GM21367 (cell line): ENCODE results near the gene ACHE.

Experiments
- ATAC-seq: cut with Tn5 transposase; IDR thresholded peaks from one replicate; pipeline ENCODE4 v1.9.1; 2021; ENCODE audit not compliant: unreplicated experiment

Gene ACHE

GRCh38 chr7:100897772-100898454 lies 2.2 kb upstream of the ACHE start:
- no peak for ATAC-seq

DNA sequence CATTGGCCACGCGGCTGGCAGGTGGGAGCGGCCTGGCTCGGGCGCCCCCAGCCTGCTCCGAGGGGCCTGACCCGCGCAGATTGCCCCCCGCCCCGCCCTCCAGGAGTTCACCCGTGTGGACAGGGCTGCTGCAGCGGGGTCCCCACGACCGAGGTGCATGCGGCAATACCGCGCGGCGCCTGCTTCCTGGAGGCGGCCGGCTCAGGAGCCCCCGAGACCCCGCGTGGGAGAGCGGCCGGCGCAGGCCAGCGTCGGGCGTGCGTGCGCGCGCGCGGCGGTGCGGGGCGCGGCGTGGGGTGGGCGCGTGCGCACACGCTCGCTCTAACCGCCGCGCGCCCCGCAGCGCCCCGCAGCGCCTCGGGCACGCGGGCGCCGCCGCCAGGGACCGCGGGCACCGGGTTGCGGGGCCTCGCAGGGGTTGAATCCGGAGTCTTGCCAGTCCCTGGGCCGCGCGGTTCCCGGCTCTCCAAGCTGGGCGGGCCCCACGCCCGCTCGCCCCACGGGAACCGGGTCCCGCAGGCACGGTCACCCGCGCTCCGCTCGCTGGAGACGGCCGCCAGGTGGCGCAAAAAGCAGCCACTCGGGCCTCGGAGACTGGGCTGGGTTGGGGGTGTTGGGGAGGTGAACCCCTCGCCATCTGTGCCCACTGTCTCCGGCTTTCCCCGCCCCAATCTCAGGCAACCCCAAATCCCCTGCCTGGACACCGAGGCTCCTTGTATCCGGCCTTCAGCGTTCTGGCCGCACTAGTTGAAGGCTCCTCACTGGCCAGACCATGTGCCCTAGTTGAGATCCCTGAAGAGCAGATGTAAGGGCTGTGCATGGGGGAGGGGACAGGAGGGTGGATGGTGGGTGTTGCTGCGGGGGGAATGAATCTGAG lies 1.3 kb upstream of the ACHE start:
- ATAC-seq: no peak

DNA sequence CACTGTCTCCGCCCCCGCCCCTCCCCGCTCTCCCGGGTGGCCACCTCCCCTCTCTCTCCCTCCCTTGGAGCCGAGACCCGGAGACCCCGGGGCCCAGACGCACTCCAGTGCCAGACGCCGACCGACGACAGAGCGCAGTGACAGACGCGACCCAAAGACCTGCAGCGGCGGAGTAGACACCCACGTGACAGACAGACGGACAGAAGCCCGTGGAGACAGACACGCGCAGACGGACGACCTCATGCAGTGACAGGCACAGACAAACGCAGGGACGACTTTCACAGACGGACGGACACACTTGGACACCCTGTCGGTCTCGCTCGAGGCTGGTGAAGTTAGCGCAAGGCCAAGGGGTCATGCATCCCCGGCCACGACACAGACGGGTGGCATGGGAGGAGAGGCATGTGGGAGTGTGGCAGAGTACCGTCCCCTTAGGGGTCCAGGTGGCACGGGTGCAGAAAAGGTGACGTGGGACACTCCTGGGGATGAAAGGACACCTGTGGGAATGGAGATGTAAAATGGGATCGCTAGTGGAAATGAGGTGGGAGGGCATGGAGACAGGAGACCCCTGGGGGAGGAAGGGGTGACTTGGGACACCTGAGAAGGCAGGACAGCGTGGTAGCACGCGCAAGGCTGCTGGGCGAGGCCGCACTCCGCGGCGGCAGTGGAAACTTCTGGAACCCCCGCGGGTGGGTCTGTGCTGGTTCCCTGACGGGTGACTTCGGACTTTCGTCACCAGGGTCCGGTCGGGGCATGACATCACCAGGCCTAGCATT lies 456 bp upstream of the ACHE start:
- ATAC-seq: no peak

DNA sequence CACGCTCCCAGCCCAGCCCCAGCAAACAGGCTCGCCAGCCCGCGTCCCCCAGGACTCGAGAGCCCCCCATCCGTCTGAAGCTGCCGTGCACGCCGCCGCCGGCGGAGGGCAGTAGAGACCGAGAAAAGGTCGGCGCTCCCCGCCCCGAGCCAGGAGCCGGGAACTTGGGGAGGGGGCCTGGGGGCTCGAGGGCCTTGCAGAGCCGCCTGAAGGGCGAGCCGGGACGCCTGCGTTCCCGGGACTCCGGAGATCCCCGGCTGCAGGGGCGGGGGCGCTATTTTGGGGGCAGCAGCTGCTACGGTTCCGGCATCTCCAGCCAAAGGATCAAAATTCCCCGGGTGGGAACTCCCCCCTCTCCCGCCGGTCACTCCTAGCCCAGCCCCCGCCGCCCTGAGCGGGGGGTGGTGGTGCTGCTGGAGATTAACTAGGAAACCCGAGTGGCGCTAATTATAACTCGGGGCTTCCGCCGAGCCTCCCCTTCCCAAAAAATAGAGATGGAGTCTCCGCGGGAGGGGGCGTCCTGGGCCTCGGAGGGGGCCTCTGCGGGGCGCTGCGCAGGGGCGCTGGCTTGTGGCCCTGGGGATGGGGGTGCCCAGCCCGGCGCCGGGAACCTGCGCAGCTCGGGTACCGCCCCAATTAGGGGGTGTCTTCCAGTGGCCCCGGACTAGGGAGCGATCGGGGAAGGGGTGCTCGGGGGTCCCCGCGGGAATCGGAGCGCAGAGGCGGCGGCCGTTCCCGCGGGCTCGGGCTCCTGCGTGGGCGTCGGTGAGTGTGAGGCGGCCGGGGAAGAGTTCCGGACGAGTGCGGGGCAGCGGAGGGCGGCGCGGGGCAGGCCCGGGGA lies 608 bp downstream of the ACHE start:
- no peak for ATAC-seq

DNA sequence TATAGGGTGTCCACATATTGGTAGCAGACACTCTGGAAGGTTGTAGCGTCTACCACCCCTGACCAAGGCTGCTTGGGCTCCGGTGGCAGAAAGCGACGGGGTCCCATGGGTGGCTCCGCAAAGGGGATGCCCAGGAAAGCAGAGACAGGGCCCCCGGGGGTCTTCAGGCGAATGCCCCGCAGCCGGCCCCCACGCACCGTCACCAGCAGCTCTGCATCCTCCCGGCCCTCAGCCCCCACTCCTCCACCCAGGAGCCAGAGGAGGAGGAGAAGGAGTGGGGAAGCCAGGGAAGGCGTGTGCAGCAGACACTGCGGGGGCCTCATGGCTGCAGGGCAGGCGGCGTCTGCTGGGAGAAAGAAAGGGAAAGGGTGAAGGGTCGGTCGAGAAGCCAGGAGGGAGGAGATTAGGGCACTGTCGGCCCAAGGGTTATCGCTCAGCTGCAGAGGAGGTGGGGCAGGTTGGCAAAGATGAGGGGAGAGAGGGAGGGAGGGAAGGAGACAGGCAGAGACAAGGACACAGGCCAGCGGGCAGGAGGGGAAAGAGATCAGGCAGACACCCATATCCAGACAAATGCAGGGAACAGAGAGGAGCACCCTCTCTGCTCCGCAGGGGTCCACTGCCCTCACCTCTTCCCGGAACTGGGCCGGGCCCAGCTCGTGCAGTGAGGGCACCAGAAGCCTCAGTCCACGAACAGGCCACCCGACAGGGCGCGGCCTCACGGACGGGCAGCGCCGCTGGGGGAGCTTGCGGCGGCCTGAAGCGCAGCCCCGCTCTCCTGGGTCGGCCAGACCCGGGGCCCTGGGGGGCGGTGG lies 1.6 kb downstream of the ACHE start:
- ATAC-seq: no peak

GRCh38 chr7:100893318-100893895 lies 2.3 kb downstream of the ACHE start:
- ATAC-seq: no peak

DNA sequence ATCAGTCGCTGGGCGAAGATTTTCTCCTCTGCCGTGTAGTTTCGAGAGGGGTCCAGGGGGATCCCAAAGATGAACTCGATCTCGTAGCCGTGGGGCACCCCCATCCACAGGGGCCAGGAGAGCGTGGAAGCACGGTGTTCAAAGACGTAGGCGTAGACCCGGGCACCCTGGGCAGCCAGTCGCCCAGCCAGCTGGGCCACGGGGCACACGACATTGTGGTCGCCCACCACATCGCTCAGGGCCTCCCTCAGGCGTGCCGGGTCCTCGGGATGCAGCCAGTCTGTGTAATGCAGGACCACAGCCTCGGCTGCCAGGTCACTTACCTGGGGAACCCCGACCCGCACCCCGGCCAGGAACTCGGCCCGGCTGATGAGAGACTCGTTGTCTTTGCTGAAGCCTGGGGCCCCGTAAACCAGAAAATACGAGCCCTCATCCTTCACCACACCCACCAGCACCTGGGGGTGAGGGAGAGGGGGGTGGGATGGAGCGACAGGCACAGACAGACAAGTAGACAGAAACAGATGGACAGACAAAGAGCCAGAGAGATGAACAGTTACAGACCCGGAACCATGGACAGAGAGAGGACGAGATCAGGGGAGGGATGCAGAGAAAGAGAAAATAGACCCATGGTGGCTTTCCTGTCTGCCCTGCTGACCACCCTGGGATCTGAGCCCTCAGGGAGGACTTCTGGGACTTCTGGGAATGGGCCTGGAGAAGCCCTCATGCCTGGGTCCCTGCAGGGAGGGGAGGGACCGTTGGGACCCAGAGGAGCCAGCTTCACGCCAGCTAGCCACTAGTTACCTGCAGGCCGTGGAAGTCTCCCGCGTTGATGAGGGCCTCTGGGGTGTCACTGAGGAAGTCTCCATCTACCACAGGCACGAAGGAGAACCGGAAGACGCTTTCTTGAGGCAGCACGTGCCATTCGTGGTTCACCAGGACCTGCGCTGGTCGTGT lies 3.0 kb downstream of the ACHE start:
- ATAC-seq: no peak

GRCh38 chr7:100891568-100892247 lies 4.0 kb downstream of the ACHE start:
- no peak for ATAC-seq

DNA sequence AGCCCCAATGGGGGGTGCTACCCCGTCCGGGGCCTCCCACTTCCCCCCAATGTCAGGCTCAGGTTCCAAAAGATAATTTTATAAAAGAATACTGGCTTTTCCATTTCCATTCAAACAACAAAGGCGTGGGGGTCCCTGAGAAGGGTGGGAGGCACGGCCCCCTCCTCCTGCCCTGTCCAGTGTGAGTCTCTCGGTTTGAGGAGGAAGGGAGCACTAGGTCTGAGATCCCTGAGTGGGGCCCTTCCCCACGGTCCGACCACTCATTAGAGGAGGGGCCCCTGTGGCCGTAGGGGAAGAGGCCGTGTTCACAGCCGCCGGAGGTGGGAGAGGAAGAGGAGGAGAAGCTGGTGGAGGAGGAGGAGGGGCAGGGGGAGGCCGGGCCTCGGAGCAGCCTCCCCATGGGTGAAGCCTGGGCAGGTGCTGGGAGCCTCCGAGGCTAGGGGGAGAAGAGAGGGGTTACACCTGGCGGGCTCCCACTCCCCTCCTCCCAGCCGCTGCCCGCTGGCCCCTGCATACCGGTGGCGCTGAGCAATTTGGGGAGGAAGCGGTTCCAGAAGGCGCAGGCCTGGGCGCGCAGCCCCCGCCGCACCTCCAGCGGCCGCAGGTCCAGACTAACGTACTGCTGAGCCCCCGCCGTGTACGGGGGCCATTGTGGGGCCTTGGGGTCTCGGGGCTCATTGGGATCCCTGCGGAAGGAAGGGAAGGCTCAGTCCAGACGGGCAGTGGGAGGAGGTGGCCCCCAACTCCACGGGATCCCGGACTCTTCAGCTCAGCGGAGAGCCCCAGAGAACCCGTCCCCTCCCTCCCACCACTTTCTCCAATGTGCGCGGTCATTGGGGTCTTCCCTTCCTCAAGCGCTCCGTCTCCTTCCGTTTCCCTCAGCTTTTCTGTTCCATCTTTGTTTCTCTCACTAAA lies 4.8 kb downstream of the ACHE start:
- no peak for ATAC-seq

GRCh38 chr7:100888988-100889750 lies 6.5 kb downstream of the ACHE start, which contains the start of gene UFSP1:
Gene UFSP1 (minus strand): TSS chr7:100889715. CDS start chr7:100889271, 444 bp downstream.
- ATAC-seq: peak; percentile 9

- no peak for ATAC-seq
Observed at GRCh38 chr7:100888291-100888987, 7.2 kb downstream of the ACHE start.

DNA sequence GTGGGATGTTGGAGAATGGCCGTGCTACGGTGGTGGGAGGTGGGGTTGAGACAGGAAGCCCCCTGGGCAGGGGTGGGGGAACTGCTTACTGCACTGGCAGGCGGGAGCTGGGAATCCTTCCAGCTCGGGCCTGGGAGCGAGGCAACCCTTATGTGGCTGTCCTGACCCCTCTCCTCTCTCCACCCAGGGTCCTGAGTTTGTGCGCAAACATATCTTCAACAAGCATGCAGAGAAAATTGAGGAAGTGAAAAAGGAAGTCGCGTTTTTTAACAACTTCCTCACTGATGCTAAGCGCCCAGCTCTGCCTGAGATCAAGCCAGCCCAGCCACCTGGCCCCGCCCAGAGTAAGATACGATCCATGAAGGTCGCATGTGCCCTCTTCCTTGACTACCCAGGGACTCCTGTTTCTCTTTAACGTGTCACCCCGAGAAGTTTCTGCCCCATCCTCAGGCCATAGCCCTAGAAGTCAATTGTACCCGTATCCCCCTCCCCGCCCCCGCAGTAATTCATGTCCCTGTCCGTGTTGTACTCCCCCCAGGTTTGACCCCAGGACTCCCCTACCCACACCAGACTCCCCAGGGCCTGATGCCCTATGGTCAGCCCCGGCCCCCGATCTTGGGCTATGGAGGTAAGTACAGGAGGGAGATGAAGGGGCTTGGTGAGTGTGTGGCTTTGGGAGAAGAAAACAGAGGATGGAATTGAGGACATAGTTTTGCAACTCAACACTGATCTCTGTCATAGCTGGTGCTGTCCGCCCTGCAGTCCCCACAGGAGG lies 8.0 kb downstream of the ACHE start:
- peak; percentile 34 for ATAC-seq

- no peak for ATAC-seq
Observed at GRCh38 chr7:100886936-100887515, 8.7 kb downstream of the ACHE start.
